ENCODE measurements around the gene TNS3.

- TF ChIP-seq GABPA (IDR thresholded peaks at IDR 0.05; ENCODE audit: low read depth), result no peak
- no peak for TF ChIP-seq CTCF (IDR thresholded peaks at IDR 0.05; ENCODE audit: insufficient read depth, low read length)
Measured at GRCh38 chr7:47416492-47417480, 165.1 kb downstream of the TNS3 start.

Measured in HL-60 (cell line).